Left ventricle myocardium inferior (tissue), 1 donor: ENCODE results near the gene LIN28B. TPM values are rescaled to one million over a fixed set of nuclear protein-coding genes. Genes with fewer than 3 reads are reported as not detected.
"Not testable (repeated sequence)": the region's sequence is repeated elsewhere in the genome, so short reads cannot be mapped to it uniquely, and the experiment has no call there.

Source experiments
- DNase-seq: peaks from one replicate; pipeline ENCODE4 v3.0.0-alpha.2; 2020
- H3K27ac ChIP-seq: fragments of 200-600 bp; replicated peaks from 2 replicates; pipeline ENCODE4 v1.8.0; 2021
- H3K27me3 ChIP-seq: fragments of 200-600 bp; 2 replicates; pipeline ENCODE4 v1.8.0; 2021; ENCODE audit warnings: low read depth
- H3K36me3 ChIP-seq: fragments of 200-600 bp; 2 replicates; pipeline ENCODE4 v1.8.0; 2021
- H3K4me1 ChIP-seq: fragments of 200-600 bp; 2 replicates; pipeline ENCODE4 v1.8.0; 2021
- H3K4me3 ChIP-seq: fragments of 200-600 bp; 2 replicates; pipeline ENCODE4 v1.8.0; 2021; ENCODE audit warnings: mild to moderate bottlenecking, moderate library complexity
- H3K9me3 ChIP-seq: fragments of 200-600 bp; replicated peaks from 2 replicates; pipeline ENCODE4 v1.8.0; 2021
- CTCF ChIP-seq: fragments of 200-600 bp; IDR thresholded peaks from 2 replicates; pipeline ENCODE4 v1.8.0; 2021; ENCODE audit warnings: antibody characterized with exemption, mild to moderate bottlenecking, borderline replicate concordance
- intact Hi-C: fragments of 100-400 bp; cut with micrococcal nuclease; formaldehyde crosslinking; loops from one replicate; pipeline ENCODE4 v1.11.0; 2022
- total RNA-seq: library from RNA; stranded (reverse); fragmentation: NEBNext Ultra II Directional; extraction: Animal tissue kit (Norgen Biotek cat#: 25700); gene quantifications from one replicate; pipeline ENCODE4 v1.2.1, GENCODE V29; 2021
- donor health status: DM: no; HTN: yes; CAD: no; lungs with severe emphysema.

LIN28B gene
- total RNA-seq, 1 donor from 2014 or later: not detected

DNA sequence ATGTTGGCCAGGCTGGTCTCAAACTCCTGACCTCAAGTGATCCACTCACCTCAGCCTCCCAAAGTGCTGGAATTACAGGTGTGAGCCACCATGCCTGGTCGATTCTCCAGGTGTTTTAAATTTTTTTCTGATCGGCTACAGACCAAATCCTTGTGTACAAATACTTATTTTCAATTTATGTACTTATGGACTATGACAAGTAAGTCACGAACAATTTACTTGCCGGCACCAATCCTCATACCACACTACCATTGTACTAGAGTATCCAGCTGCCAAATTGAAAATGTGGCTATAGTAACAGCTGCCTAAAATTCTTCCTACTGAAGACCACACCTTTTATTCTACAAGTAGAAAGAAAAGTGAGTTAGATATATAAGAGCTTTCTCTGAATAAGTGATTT, 26.9 kb downstream of the LIN28B start:
- no peak overlapping the region for H3K4me3 ChIP-seq
- DNase-seq: no peak
- H3K9me3 ChIP-seq: no peaks in the 10 kb centered on the region
- no peaks in the 10 kb centered on the region for H3K36me3 ChIP-seq
- intact Hi-C loops: no loop called here
- no peaks in the 10 kb centered on the region for H3K4me1 ChIP-seq
- peaks cover 6% of the 10 kb centered on the region for H3K27me3 ChIP-seq
- H3K27ac ChIP-seq: no peak overlapping the region
- no peak for TF ChIP-seq CTCF

- H3K27ac ChIP-seq: no peak overlapping the region
- no peaks in the 10 kb centered on the region for H3K9me3 ChIP-seq
- no peaks in the 10 kb centered on the region for H3K4me1 ChIP-seq
- no peaks in the 10 kb centered on the region for H3K36me3 ChIP-seq
- TF ChIP-seq CTCF: no peak
- intact Hi-C loops: no loop called here
- no peak for DNase-seq
- H3K4me3 ChIP-seq: no peak overlapping the region
- H3K27me3 ChIP-seq: peaks cover 6% of the 10 kb centered on the region
Measured at GRCh38 chr6:104984831-104985230, 27.9 kb downstream of the LIN28B start.

- H3K36me3 ChIP-seq, intact Hi-C loops, H3K4me3 ChIP-seq, H3K27ac ChIP-seq, H3K4me1 ChIP-seq, H3K27me3 ChIP-seq, DNase-seq, H3K9me3 ChIP-seq: not testable (repeated sequence)
Measured at GRCh38 chr6:104985875-104986274, 29.0 kb downstream of the LIN28B start.

- Histone ChIP-seq H3K27ac (no peak overlapping the region), H3K9me3 (no peaks in the 10 kb centered on the region), H3K4me1 (no peaks in the 10 kb centered on the region), H3K4me3 (no peak overlapping the region), H3K27me3 (peaks cover 6% of the 10 kb centered on the region), H3K36me3 (no peaks in the 10 kb centered on the region)
- TF ChIP-seq CTCF: no peak
- DNase-seq: no peak
- intact Hi-C loops: no loop called here
Measured at GRCh38 chr6:104986625-104987024, 29.7 kb downstream of the LIN28B start.

DNA sequence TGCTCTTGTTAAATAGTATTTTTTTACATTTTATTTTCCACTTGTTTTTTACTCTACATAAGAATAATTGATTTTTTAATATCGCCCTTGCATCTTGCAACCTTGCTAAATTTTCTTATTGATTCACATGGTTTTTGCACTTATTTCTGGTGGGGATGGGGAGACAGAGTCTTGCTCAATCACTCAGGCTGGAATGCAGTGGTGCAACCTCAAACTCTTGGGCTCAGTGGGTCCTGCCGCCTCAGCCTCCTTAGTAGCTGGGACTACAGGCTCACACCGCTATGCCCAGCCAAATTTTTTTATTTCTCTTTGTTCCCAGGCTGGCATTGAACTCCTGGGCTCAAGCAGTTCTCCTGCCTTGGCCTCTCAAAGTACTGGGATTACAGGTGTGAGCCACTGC, 30.3 kb downstream of the LIN28B start:
- no peaks in the 10 kb centered on the region for H3K9me3 ChIP-seq
- H3K36me3 ChIP-seq: no peaks in the 10 kb centered on the region
- no peak overlapping the region for H3K4me3 ChIP-seq
- no peak for TF ChIP-seq CTCF
- no peaks in the 10 kb centered on the region for H3K4me1 ChIP-seq
- H3K27ac ChIP-seq: no peak overlapping the region
- H3K27me3 ChIP-seq: peaks cover under 1% of the 10 kb centered on the region
- intact Hi-C loops: no loop called here
- no peak for DNase-seq

- Histone ChIP-seq H3K27me3 (no peaks in the 10 kb centered on the region), H3K36me3 (no peaks in the 10 kb centered on the region), H3K27ac (no peak overlapping the region), H3K4me3 (no peak overlapping the region), H3K9me3 (no peaks in the 10 kb centered on the region), H3K4me1 (no peaks in the 10 kb centered on the region)
- DNase-seq: no peak
- no peak for TF ChIP-seq CTCF
- intact Hi-C loops: no loop called here
Measured at GRCh38 chr6:104990085-104990484, 33.2 kb downstream of the LIN28B start.

DNA sequence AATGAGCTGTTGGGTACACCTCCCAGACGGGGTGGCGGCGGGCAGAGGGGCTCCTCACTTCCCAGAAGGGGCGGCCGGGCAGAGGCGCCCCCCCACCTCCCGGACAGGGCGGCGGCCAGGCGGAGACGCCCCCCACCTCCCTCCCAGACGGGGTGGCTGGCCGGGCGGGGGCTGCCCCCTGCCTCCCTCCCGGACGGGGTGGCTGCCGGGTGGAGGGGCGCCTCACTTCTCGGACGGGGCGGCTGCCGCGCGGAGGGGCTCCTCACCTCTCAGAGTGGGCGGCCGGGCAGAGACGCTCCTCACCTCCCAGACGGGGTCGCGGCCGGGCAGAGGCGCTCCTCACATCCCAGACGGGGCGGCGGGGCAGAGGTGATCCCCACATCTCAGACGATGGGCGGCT, 34.2 kb downstream of the LIN28B start:
- H3K9me3 ChIP-seq, H3K4me1 ChIP-seq, H3K4me3 ChIP-seq, H3K27me3 ChIP-seq, intact Hi-C loops, DNase-seq, H3K36me3 ChIP-seq, H3K27ac ChIP-seq: not testable (repeated sequence)

DNA sequence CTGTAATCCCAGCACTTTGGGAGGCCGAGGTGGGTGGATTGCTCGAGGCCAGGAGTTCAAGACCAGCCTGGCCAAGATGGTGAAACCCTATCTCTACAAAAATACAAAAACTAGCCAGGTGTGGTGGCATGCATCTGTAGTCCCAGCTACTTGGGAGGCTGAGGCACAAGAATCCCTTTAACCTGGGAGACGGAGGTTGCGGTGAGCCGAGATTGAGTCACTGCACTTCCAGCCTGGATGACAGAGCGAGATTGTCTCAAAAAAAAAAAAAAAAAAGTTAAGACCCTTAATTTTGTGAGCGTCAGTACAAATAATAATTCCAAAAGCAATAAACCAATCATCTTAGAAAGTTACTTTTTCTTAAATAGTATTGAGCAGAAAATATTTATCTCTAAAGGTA, 36.7 kb downstream of the LIN28B start:
- H3K9me3 ChIP-seq, H3K4me1 ChIP-seq, intact Hi-C loops, H3K4me3 ChIP-seq, H3K27me3 ChIP-seq, H3K36me3 ChIP-seq, DNase-seq, H3K27ac ChIP-seq: not testable (repeated sequence)
